Mucosa of descending colon (tissue), 3 donors: ENCODE measurements around the gene NAT8L. TPM values are rescaled to one million over a fixed set of nuclear protein-coding genes. Genes with fewer than 3 reads are reported as not detected.
A peak's percentile ranks its signal among the peaks of the same experiment; 100 is the strongest.

Source experiments
- ATAC-seq: fragments of 200-7000 bp; cut with Tn5 transposase; one replicate; pipeline ENCODE4 v1.9.1; 2020; ENCODE audit warnings: mild to moderate bottlenecking, moderate library complexity
- DNase-seq, 3 donors: peaks; one replicate each; pipeline ENCODE4 v3.0.0-alpha.2; 2020
- H3K36me3 ChIP-seq: fragments of 200-600 bp; one replicate; pipeline ENCODE4 v1.8.0; 2021; ENCODE audit warnings: low read depth, mild to moderate bottlenecking
- H3K4me1 ChIP-seq: fragments of 200-600 bp; one replicate; pipeline ENCODE4 v1.8.0; 2021; ENCODE audit warnings: low read depth, mild to moderate bottlenecking
- H3K4me3 ChIP-seq: fragments of 200-600 bp; one replicate; pipeline ENCODE4 v1.8.0; 2021; ENCODE audit warnings: mild to moderate bottlenecking
- H3K9me3 ChIP-seq: fragments of 200-600 bp; one replicate; pipeline ENCODE4 v1.8.0; 2021; ENCODE audit warnings: mild to moderate bottlenecking
- CTCF ChIP-seq: fragments of 200-600 bp; IDR thresholded peaks from one replicate; pipeline ENCODE4 v1.8.0; 2022; ENCODE audit warnings: antibody characterized with exemption, mild to moderate bottlenecking
- intact Hi-C, 2 donors: fragments of 100-400 bp; cut with DNase I in 1 of 2; cut with micrococcal nuclease in 1 of 2; formaldehyde crosslinking; loops; one replicate each; pipeline versions ENCODE4 v1.11.0 to v1.11.1; 2022; cut with DNase I, micrococcal nuclease
- total RNA-seq, 3 donors: library from RNA; stranded (reverse); fragmentation: NEBNext Ultra II Directional in 2 of 3; extraction: Animal tissue kit (Norgen Biotek cat#: 25700) in 2 of 3; gene quantifications; one replicate each; pipeline versions ENCODE4 v1.2.1 to v1.2.4, GENCODE V29; 2021 to 2023
- donor health status: DM: no; HTN: no; CAD: no; lungs with moderate emphysema.
- donor health status: DM: no; HTN: no; CAD: no.
- donor health status: DM: no; HTN: yes; CAD: no.

Gene NAT8L
- total RNA-seq, 3 donors from 2014 or later, result 0.24 to 0.66 (median 0.26) TPM

GRCh38 chr4:2079006-2079405 lies 19.9 kb downstream of the NAT8L start:
- no peak for ATAC-seq
- H3K36me3 ChIP-seq, result no peaks in the 10 kb centered on the region
- TF ChIP-seq CTCF, result no peak
- H3K4me1 ChIP-seq, result no peaks in the 10 kb centered on the region
- H3K9me3 ChIP-seq, result no peaks in the 10 kb centered on the region
- no peak for DNase-seq
- intact Hi-C loops, result no loop called here
- H3K4me3 ChIP-seq, result no peak overlapping the region

GRCh38 chr4:2079926-2080325 lies 20.8 kb downstream of the NAT8L start:
- DNase-seq, result peak in 1 of 3 donors; percentile 9
- Histone ChIP-seq H3K4me3 (no peak overlapping the region), H3K4me1 (no peaks in the 10 kb centered on the region), H3K9me3 (no peaks in the 10 kb centered on the region), H3K36me3 (no peaks in the 10 kb centered on the region)
- intact Hi-C loops, result no loop called here
- no peak for TF ChIP-seq CTCF
- ATAC-seq, result no peak

DNA sequence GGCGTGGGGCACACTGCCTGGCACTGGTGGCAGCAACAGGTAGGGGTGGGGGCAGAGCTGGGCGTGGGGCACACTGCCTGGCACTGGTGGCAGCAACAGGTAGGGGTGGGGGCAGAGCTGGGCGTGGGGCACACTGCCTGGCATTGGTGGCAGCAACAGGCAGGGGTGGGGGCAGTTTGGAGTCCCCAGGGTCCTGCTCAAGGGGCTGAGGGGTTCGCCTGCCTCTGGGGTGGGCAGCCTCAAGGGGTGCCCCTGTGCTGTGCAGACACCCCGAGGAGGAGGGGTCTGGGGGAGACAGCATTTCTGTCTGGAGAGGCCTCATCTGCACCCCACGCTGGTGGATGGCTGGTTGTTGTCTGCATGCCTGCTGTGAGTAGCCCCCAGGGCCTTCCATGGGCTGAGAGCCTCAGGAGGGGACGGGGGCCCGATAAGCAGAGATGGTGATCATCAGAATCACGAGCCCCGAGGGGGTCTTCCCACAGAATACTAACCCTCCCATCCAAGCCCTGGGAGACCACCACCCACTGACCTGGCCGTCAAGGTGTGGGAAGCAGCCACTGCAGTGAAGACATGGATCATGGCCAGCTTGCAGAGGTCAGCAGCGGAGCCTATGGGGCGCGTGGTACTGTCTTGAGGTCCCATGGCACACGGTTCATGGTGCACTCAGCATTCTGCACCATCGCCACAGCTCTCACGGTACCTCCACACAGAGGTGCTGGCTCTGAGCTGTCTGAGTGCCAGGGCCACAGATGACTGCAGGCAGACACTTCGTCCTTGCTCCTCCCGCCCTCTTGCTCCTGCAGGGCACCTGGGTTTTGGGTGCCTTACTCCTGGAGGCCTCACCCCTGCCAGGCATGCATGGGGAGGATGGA lies 21.5 kb downstream of the NAT8L start:
- DNase-seq (peak in 1 of 3 donors; percentile 46), ATAC-seq (peak; percentile 23)
- intact Hi-C loops, result no loop called here

DNA sequence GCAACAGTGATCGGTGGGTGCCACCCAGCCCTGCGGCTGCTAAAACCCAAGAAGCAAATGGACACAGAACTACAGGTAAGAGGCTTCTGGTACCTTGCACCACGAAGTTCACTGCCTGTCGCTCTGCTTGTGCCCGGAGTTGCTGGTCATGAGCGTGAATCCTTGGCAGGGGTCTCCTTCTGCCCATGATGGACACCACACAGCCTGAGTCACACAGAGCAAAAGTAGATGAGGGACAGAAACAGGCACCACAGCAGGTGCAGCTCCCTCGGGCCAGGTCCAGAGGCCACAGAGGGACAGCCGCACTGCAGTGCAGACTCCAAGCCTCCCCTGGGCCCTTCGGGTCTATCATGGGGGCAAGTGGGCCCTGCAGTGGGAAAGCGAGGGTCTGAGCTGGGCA lies 22.4 kb downstream of the NAT8L start:
- H3K36me3 ChIP-seq, result no peaks in the 10 kb centered on the region
- H3K4me3 ChIP-seq, result no peak overlapping the region
- no peaks in the 10 kb centered on the region for H3K9me3 ChIP-seq
- intact Hi-C loops, result no loop called here
- TF ChIP-seq CTCF, result no peak
- DNase-seq (no peak), ATAC-seq (no peak)
- no peaks in the 10 kb centered on the region for H3K4me1 ChIP-seq

More for the DNA sequence above, 21.5 kb downstream of the NAT8L start:
- no peaks in the 10 kb centered on the region for H3K4me1 ChIP-seq
- H3K9me3 ChIP-seq, result no peaks in the 10 kb centered on the region
- H3K36me3 ChIP-seq, result no peaks in the 10 kb centered on the region
- H3K4me3 ChIP-seq, result no peak overlapping the region
- TF ChIP-seq CTCF, result no peak

DNA sequence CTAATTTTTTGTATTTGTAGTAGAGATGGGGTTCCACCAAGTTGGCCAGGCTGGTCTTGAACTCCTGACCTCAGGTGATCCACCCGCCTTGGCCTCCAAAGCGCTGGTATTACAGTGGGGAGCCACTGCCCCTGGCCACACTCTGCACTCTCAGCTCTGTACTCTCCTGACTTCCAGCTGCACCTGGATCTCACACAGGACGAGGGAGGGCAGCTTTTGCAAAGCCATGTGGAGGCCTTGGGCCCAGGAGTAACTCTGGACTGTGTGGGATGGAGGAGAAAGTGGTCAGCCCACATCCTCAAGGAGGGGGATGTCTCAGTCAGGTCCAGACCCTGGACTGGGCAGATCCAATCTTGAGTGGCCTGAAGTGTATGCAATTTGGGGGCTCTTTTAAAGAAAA lies 23.0 kb downstream of the NAT8L start:
- TF ChIP-seq CTCF, result no peak
- no peak for DNase-seq
- intact Hi-C loops, result no loop called here
- Histone ChIP-seq H3K4me1 (no peaks in the 10 kb centered on the region), H3K9me3 (no peaks in the 10 kb centered on the region), H3K4me3 (no peak overlapping the region), H3K36me3 (no peaks in the 10 kb centered on the region)
- no peak for ATAC-seq
